ENCODE data around the gene LSP1.

GRCh38 chr11:1867381-1867780 is 14.5 kb downstream of the LSP1 start:
- no peak for TF ChIP-seq EP300 (IDR thresholded peaks at IDR 0.05; ENCODE audit: borderline replicate concordance in 1 of 2, low read depth in 2 of 2, low read length in 2 of 2)
- no peak for TF ChIP-seq JUND (IDR thresholded peaks at IDR 0.05; ENCODE audit: low read length)
- TF ChIP-seq CTCF (IDR thresholded peaks at IDR 0.05; ENCODE audit: control extremely low read depth in 1 of 3, insufficient read depth in 1 of 3, low read depth in 1 of 3, low read length in 3 of 3), result no peak
- TF ChIP-seq RFX5 (IDR thresholded peaks at IDR 0.05; ENCODE audit: borderline replicate concordance, low read depth, low read length), result no peak
- no peak for TF ChIP-seq CHD2 (IDR thresholded peaks at IDR 0.05; ENCODE audit: low read length)
- no peak for TF ChIP-seq CHD1 (IDR thresholded peaks at IDR 0.05; ENCODE audit: low read depth, low read length)
- no peak for TF ChIP-seq RBBP5 (IDR thresholded peaks at IDR 0.05; ENCODE audit: borderline replicate concordance, low read depth, low read length)

All from H1 (cell line).